Uterus (tissue), 4 donors: ENCODE measurements around the gene FBXO31. TPM values are rescaled to one million over a fixed set of nuclear protein-coding genes. Genes with fewer than 3 reads are reported as not detected.

Experiments used
- DNase-seq, 2 donors: peaks; one replicate each; pipeline ENCODE4 v3.0.0-alpha.2; 2019 to 2020
- H3K27ac ChIP-seq, 2 donors: fragments of 200-600 bp; sonication (generic); 1 replicate in 1 of 2; 2 replicates in 1 of 2; pipeline ENCODE4 v1.5.1; 2016 to 2018
- H3K27me3 ChIP-seq, 2 donors: fragments of 200-600 bp; sonication (generic); one replicate each; pipeline ENCODE4 v1.5.1; 2018 to 2019; ENCODE audit warnings: control low read depth in 1 of 2
- H3K36me3 ChIP-seq, 2 donors: fragments of 200-600 bp; sonication (generic); one replicate each; pipeline ENCODE4 v1.5.1; 2019; ENCODE audit warnings: control low read depth in 1 of 2
- H3K4me1 ChIP-seq, 2 donors: fragments of 200-600 bp; sonication (generic); one replicate each; pipeline ENCODE4 v1.5.1; 2018 to 2019; ENCODE audit warnings: control low read depth in 1 of 2
- H3K4me3 ChIP-seq, 2 donors: fragments of 200-600 bp; sonication (generic); 1 replicate in 1 of 2; 2 replicates in 1 of 2; pipeline ENCODE4 v1.5.1; 2018 to 2019; ENCODE audit warnings: mild to moderate bottlenecking in 1 of 2
- H3K9me3 ChIP-seq, 2 donors: fragments of 200-600 bp; sonication (generic); one replicate each; pipeline ENCODE4 v1.5.1; 2019; ENCODE audit warnings: control low read depth in 1 of 2
- POLR2A ChIP-seq, 2 donors: fragments of 450-650 bp; IDR thresholded peaks; one replicate each; pipeline ENCODE4 v1.6.1; 2016; ENCODE audit warnings: antibody characterized with exemption in 2 of 2, mild to moderate bottlenecking in 1 of 2, moderate library complexity in 1 of 2
- intact Hi-C: fragments of 100-400 bp; cut with DNase I; formaldehyde crosslinking; loops from one replicate; pipeline ENCODE4 v1.15.1; 2023; ENCODE audit warnings: low total_unique reads
- total RNA-seq, 4 donors: library from RNA; depleted of rRNA in 3 of 4; stranded (reverse); fragments of >200 nt in 3 of 4; gene quantifications; one replicate each; pipeline versions ENCODE4 v1.1.0 to v1.2.4, GENCODE V29; 2014 to 2023
- TF ChIP-seq, protein P1 (sequence below), 4 experiments: fragments of 200-600 bp in 2 of 4; fragments of 450-650 bp in 2 of 4; sonication (generic) in 2 of 4; IDR thresholded peaks; one replicate each; pipeline ENCODE4 v1.5.1; 2016 to 2019; ENCODE audit warnings: antibody characterized with exemption in 4 of 4, mild to moderate bottlenecking in 2 of 4, moderate library complexity in 1 of 4
- donor health status: DM: yes; HTN: yes; CAD: no.

FBXO31 gene
- total RNA-seq, 4 donors from 2014 or later: 35.2 to 309 (median 74.8) TPM

GRCh38 chr16:87332150-87332549 lies 51.4 kb downstream of the FBXO31 start:
- Histone ChIP-seq H3K36me3 (no peaks in the 10 kb centered on the region), H3K27me3 (no peaks in the 10 kb centered on the region), H3K4me1 (no peaks in the 10 kb centered on the region), H3K4me3 (no peak overlapping the region), H3K9me3 (no peaks in the 10 kb centered on the region), H3K27ac (no peak overlapping the region)
- intact Hi-C loops: no loop called here
- no peak for DNase-seq
- TF ChIP-seq, protein P1, sequence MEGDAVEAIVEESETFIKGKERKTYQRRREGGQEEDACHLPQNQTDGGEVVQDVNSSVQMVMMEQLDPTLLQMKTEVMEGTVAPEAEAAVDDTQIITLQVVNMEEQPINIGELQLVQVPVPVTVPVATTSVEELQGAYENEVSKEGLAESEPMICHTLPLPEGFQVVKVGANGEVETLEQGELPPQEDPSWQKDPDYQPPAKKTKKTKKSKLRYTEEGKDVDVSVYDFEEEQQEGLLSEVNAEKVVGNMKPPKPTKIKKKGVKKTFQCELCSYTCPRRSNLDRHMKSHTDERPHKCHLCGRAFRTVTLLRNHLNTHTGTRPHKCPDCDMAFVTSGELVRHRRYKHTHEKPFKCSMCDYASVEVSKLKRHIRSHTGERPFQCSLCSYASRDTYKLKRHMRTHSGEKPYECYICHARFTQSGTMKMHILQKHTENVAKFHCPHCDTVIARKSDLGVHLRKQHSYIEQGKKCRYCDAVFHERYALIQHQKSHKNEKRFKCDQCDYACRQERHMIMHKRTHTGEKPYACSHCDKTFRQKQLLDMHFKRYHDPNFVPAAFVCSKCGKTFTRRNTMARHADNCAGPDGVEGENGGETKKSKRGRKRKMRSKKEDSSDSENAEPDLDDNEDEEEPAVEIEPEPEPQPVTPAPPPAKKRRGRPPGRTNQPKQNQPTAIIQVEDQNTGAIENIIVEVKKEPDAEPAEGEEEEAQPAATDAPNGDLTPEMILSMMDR (IDR thresholded peaks at IDR 0.05): no peak
- TF ChIP-seq POLR2A (IDR thresholded peaks at IDR 0.05): no peak

DNA sequence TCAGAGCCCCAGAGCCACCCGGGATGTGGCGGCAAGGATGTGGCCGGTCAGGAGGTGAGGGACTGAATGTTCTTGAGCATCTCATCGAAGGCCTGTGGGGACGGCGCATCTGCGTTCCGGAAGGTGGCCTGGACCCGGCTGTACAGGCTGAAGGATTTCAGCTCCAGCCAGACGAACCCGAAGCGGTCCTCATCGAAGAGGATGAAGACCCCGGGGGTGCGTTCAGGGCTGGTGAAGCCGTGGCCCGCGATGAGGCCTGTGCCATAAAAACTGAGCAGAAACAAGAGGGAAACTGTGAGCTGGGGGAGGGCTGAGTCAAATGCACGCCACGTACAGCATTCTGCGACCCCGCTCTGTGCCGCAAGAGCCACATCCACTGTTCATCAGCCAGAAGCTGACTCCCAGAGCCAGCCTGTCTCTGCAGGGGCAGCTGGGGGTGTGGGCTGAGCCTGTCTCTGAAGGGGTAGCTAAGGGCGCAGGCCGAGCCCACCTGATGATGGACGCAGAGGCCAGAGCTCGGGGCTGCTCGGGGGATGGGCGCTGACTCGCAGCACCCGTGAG lies 52.3 kb downstream of the FBXO31 start:
- TF ChIP-seq, protein P1 (IDR thresholded peaks at IDR 0.05): no peak
- TF ChIP-seq POLR2A (IDR thresholded peaks at IDR 0.05): no peak
- Histone ChIP-seq H3K36me3 (no peaks in the 10 kb centered on the region), H3K4me3 (no peak overlapping the region), H3K27ac (no peak overlapping the region), H3K9me3 (no peaks in the 10 kb centered on the region), H3K4me1 (no peaks in the 10 kb centered on the region), H3K27me3 (no peaks in the 10 kb centered on the region)
- intact Hi-C loops: no loop called here
- DNase-seq: no peak

GRCh38 chr16:87330646-87331045 lies 52.9 kb downstream of the FBXO31 start:
- DNase-seq: no peak
- Histone ChIP-seq H3K27me3 (no peaks in the 10 kb centered on the region), H3K4me3 (no peak overlapping the region), H3K9me3 (no peaks in the 10 kb centered on the region), H3K36me3 (no peaks in the 10 kb centered on the region), H3K27ac (no peak overlapping the region), H3K4me1 (no peaks in the 10 kb centered on the region)
- TF ChIP-seq, protein P1 (IDR thresholded peaks at IDR 0.05): no peak
- no peak for TF ChIP-seq POLR2A (IDR thresholded peaks at IDR 0.05)
- intact Hi-C loops: no loop called here

GRCh38 chr16:87330257-87330624 lies 53.3 kb downstream of the FBXO31 start:
- intact Hi-C loops: no loop called here
- Histone ChIP-seq H3K4me1 (no peaks in the 10 kb centered on the region), H3K27ac (no peak overlapping the region), H3K4me3 (no peak overlapping the region), H3K9me3 (no peaks in the 10 kb centered on the region), H3K36me3 (no peaks in the 10 kb centered on the region), H3K27me3 (no peaks in the 10 kb centered on the region)
- DNase-seq: no peak
- TF ChIP-seq, protein P1 (IDR thresholded peaks at IDR 0.05): no peak
- no peak for TF ChIP-seq POLR2A (IDR thresholded peaks at IDR 0.05)

- Histone ChIP-seq H3K27ac (peak overlapping the region; percentile 8 to 12), H3K4me1 (no peaks in the 10 kb centered on the region), H3K4me3 (no peak overlapping the region), H3K27me3 (no peaks in the 10 kb centered on the region), H3K36me3 (no peaks in the 10 kb centered on the region), H3K9me3 (no peaks in the 10 kb centered on the region)
- intact Hi-C loops: no loop called here
- no peak for DNase-seq
- TF ChIP-seq POLR2A (IDR thresholded peaks at IDR 0.05): no peak
- TF ChIP-seq, protein P1 (IDR thresholded peaks at IDR 0.05): no peak
Observed at GRCh38 chr16:87329436-87330256, 53.9 kb downstream of the FBXO31 start.
